ENCODE measurements around the gene SLC45A3.

GRCh38 chr1:205612104-205612503 is 68.2 kb downstream of the SLC45A3 start:
- TF ChIP-seq POLR2AphosphoS5 (IDR thresholded peaks at IDR 0.05; ENCODE audit: low read depth, low read length) (no peak), POLR2A (IDR thresholded peaks at IDR 0.05; ENCODE audit: low read depth, low read length) (no peak), TAF1 (IDR thresholded peaks at IDR 0.05; ENCODE audit: low read depth, low read length) (no peak)
